NCI-H2171 (cell line): ENCODE results near the gene KNOP1.

Experiments
- DNase-seq: peaks from one replicate; lab custom pipeline; 2025; lab: John Stamatoyannopoulos, UW

KNOP1 gene

GRCh38 chr16:19707569-19708295 lies 10.3 kb downstream of the KNOP1 start:
- DNase-seq, result no peak

GRCh38 chr16:19706846-19707245 lies 11.2 kb downstream of the KNOP1 start:
- no peak for DNase-seq

- no peak for DNase-seq
These were observed 12.2 kb downstream of the KNOP1 start for GRCh38 chr16:19705843-19706242.

- no peak for DNase-seq
These were observed 12.9 kb downstream of the KNOP1 start for GRCh38 chr16:19705146-19705501.

GRCh38 chr16:19704321-19705145 lies 13.5 kb downstream of the KNOP1 start:
- DNase-seq, result no peak

- no peak for DNase-seq
These were observed 14.7 kb downstream of the KNOP1 start for GRCh38 chr16:19703172-19703889.

GRCh38 chr16:19701091-19701490 lies 16.9 kb downstream of the KNOP1 start:
- no peak for DNase-seq

- no peak for DNase-seq
These were observed 17.7 kb downstream of the KNOP1 start for GRCh38 chr16:19700319-19700781.

GRCh38 chr16:19699472-19699871 lies 18.6 kb downstream of the KNOP1 start:
- no peak for DNase-seq

- no peak for DNase-seq
These were observed 19.3 kb downstream of the KNOP1 start for GRCh38 chr16:19698480-19699465.

GRCh38 chr16:19697756-19698318 lies 20.2 kb downstream of the KNOP1 start:
- no peak for DNase-seq

GRCh38 chr16:19696961-19697360 lies 21.1 kb downstream of the KNOP1 start:
- DNase-seq, result no peak

- peak; percentile 31 for DNase-seq
These were observed 21.7 kb downstream of the KNOP1 start for GRCh38 chr16:19696328-19696727.

- DNase-seq, result no peak
These were observed 23.0 kb downstream of the KNOP1 start for GRCh38 chr16:19694989-19695388.

GRCh38 chr16:19691161-19691711 lies 26.8 kb downstream of the KNOP1 start:
- no peak for DNase-seq

GRCh38 chr16:19690196-19690595 lies 27.8 kb downstream of the KNOP1 start:
- DNase-seq, result no peak

- no peak for DNase-seq
These were observed 28.7 kb downstream of the KNOP1 start for GRCh38 chr16:19689342-19689741.

- DNase-seq, result no peak
These were observed 29.5 kb downstream of the KNOP1 start for GRCh38 chr16:19688396-19689024.

GRCh38 chr16:19687279-19687678 lies 30.7 kb downstream of the KNOP1 start:
- no peak for DNase-seq

GRCh38 chr16:19685176-19685575 lies 32.9 kb downstream of the KNOP1 start:
- DNase-seq, result no peak
